GM19372 (cell line): ENCODE data around the gene ATAD3B.
"Not testable (repeated sequence)": the region's sequence is repeated elsewhere in the genome, so short reads cannot be mapped to it uniquely, and the experiment has no call there.

Experiments
- ATAC-seq: cut with Tn5 transposase; IDR thresholded peaks from one replicate; pipeline ENCODE4 v1.9.1; 2021; ENCODE audit warnings: mild to moderate bottlenecking, low read depth, moderate library complexity; ENCODE audit not compliant: unreplicated experiment

ATAD3B gene

GRCh38 chr1:1471389-1472052, at the start of gene ATAD3B:
Gene ATAD3B, plus strand, starts transcription at chr1:1471765. Its CDS starts 120 bp downstream, at chr1:1471885.
- peak; percentile 85 for ATAC-seq

- ATAC-seq: no peak
Measured at GRCh38 chr1:1421907-1422464, 49.6 kb upstream of the ATAD3B start.

GRCh38 chr1:1422465-1423244, 48.9 kb upstream of the ATAD3B start:
- ATAC-seq: no peak

GRCh38 chr1:1423245-1423597, 48.3 kb upstream of the ATAD3B start:
- ATAC-seq: no peak

GRCh38 chr1:1424707-1425106, 46.9 kb upstream of the ATAD3B start:
- no peak for ATAC-seq

- ATAC-seq: no peak
Measured at GRCh38 chr1:1425426-1425752, 46.2 kb upstream of the ATAD3B start.

GRCh38 chr1:1425753-1426495, 45.6 kb upstream of the ATAD3B start:
- no peak for ATAC-seq

GRCh38 chr1:1426496-1427105, 45.0 kb upstream of the ATAD3B start:
- ATAC-seq: no peak

GRCh38 chr1:1427106-1427819, 44.3 kb upstream of the ATAD3B start:
- no peak for ATAC-seq

GRCh38 chr1:1427820-1428148, 43.8 kb upstream of the ATAD3B start:
- no peak for ATAC-seq

GRCh38 chr1:1428174-1428573, 43.4 kb upstream of the ATAD3B start:
- no peak for ATAC-seq

GRCh38 chr1:1428967-1429366, 42.6 kb upstream of the ATAD3B start:
- ATAC-seq: not testable (repeated sequence)

- no peak for ATAC-seq
Measured at GRCh38 chr1:1429671-1430073, 41.9 kb upstream of the ATAD3B start.

GRCh38 chr1:1430114-1430982, 41.2 kb upstream of the ATAD3B start:
- no peak for ATAC-seq

- no peak for ATAC-seq
Measured at GRCh38 chr1:1430992-1431844, 40.3 kb upstream of the ATAD3B start.

GRCh38 chr1:1431845-1432273, 39.7 kb upstream of the ATAD3B start:
- no peak for ATAC-seq

GRCh38 chr1:1432274-1432950, 39.2 kb upstream of the ATAD3B start:
- ATAC-seq: no peak
